HUES6 (cell line): Measurements from ENCODE around the gene MMP14.
"Not testable (repeated sequence)": the region's sequence is repeated elsewhere in the genome, so short reads cannot be mapped to it uniquely, and the experiment has no call there.

ENCODE experiments used
- H3K27ac ChIP-seq: 2 replicates; pipeline ENCODE4 v1.7.0; 2013; ENCODE audit warnings: low read depth, mild to moderate bottlenecking, low read length, inconsistent platforms
- H3K27me3 ChIP-seq: 2 replicates; pipeline ENCODE4 v1.6.1; 2013; ENCODE audit warnings: low read length; ENCODE audit not compliant: control insufficient read depth, insufficient read depth
- H3K36me3 ChIP-seq: 2 replicates; pipeline ENCODE4 v1.6.1; 2013; ENCODE audit warnings: low read length; ENCODE audit not compliant: control insufficient read depth, insufficient read depth
- H3K4me1 ChIP-seq: 2 replicates; pipeline ENCODE4 v1.6.1; 2013; ENCODE audit warnings: low read length; ENCODE audit not compliant: control insufficient read depth, insufficient read depth
- H3K4me3 ChIP-seq: 2 replicates; pipeline ENCODE4 v1.5.1; 2013; ENCODE audit warnings: low read depth, low read length
- H3K9ac ChIP-seq: one replicate; pipeline ENCODE4 v1.6.1; 2013; ENCODE audit warnings: mild to moderate bottlenecking, low read length
- H3K9me3 ChIP-seq: 2 replicates; pipeline ENCODE4 v1.6.1; 2013; ENCODE audit warnings: low read depth, low read length; ENCODE audit not compliant: control insufficient read depth, insufficient read depth

MMP14 gene

GRCh38 chr14:22800346-22800745, 36.0 kb upstream of the MMP14 start:
- no peak overlapping the region for H3K9ac ChIP-seq

GRCh38 chr14:22801716-22802115, 34.7 kb upstream of the MMP14 start:
- Histone ChIP-seq H3K4me3 (no peak overlapping the region), H3K4me1 (peaks cover 11% of the 10 kb centered on the region), H3K27me3 (no peaks in the 10 kb centered on the region), H3K36me3 (no peaks in the 10 kb centered on the region), H3K9ac (no peak overlapping the region), H3K9me3 (no peaks in the 10 kb centered on the region), H3K27ac (no peak overlapping the region)

More at GRCh38 chr14:22800346-22800745, 36.0 kb upstream of the MMP14 start:
- peaks cover 18% of the 10 kb centered on the region for H3K4me1 ChIP-seq
- no peaks in the 10 kb centered on the region for H3K27me3 ChIP-seq
- no peak overlapping the region for H3K4me3 ChIP-seq
- H3K27ac ChIP-seq: no peak overlapping the region
- H3K9me3 ChIP-seq: peaks cover 4% of the 10 kb centered on the region; the same call in 1 of the 2 replicates
- no peaks in the 10 kb centered on the region for H3K36me3 ChIP-seq

GRCh38 chr14:22802860-22803686, 33.3 kb upstream of the MMP14 start:
- no peaks in the 10 kb centered on the region for H3K9me3 ChIP-seq
- H3K27me3 ChIP-seq: no peaks in the 10 kb centered on the region
- no peak overlapping the region for H3K4me3 ChIP-seq
- no peak overlapping the region for H3K27ac ChIP-seq
- no peaks in the 10 kb centered on the region for H3K36me3 ChIP-seq
- H3K9ac ChIP-seq: no peak overlapping the region
- H3K4me1 ChIP-seq: peaks cover 4% of the 10 kb centered on the region; the same call in 1 of the 2 replicates

- no peaks in the 10 kb centered on the region for H3K36me3 ChIP-seq
- H3K4me3 ChIP-seq: no peak overlapping the region
- H3K9ac ChIP-seq: no peak overlapping the region
- H3K4me1 ChIP-seq: peaks cover 4% of the 10 kb centered on the region; the same call in 1 of the 2 replicates
- H3K27me3 ChIP-seq: no peaks in the 10 kb centered on the region
- H3K9me3 ChIP-seq: no peaks in the 10 kb centered on the region
- no peak overlapping the region for H3K27ac ChIP-seq
Observed at GRCh38 chr14:22803687-22803974, 32.8 kb upstream of the MMP14 start.

- H3K9ac ChIP-seq, H3K9me3 ChIP-seq, H3K4me1 ChIP-seq, H3K4me3 ChIP-seq, H3K36me3 ChIP-seq, H3K27ac ChIP-seq, H3K27me3 ChIP-seq: not testable (repeated sequence)
Observed at GRCh38 chr14:22805235-22805634, 31.1 kb upstream of the MMP14 start.

GRCh38 chr14:22807432-22808087, 28.8 kb upstream of the MMP14 start:
- H3K27me3 ChIP-seq: no peaks in the 10 kb centered on the region
- H3K9ac ChIP-seq: no peak overlapping the region
- H3K36me3 ChIP-seq: no peaks in the 10 kb centered on the region
- H3K4me3 ChIP-seq: no peak overlapping the region
- H3K27ac ChIP-seq: no peak overlapping the region
- no peaks in the 10 kb centered on the region for H3K9me3 ChIP-seq
- peaks cover 4% of the 10 kb centered on the region; the same call in 1 of the 2 replicates for H3K4me1 ChIP-seq

- Histone ChIP-seq H3K4me3 (no peak overlapping the region), H3K4me1 (peaks cover 4% of the 10 kb centered on the region; the same call in 1 of the 2 replicates)
Observed at GRCh38 chr14:22808388-22809209, 27.8 kb upstream of the MMP14 start.

GRCh38 chr14:22811722-22812121, 24.7 kb upstream of the MMP14 start:
- H3K27me3 ChIP-seq: no peaks in the 10 kb centered on the region
- H3K9me3 ChIP-seq: no peaks in the 10 kb centered on the region
- H3K4me1 ChIP-seq: peaks cover 17% of the 10 kb centered on the region
- no peaks in the 10 kb centered on the region for H3K36me3 ChIP-seq
- no peak overlapping the region for H3K4me3 ChIP-seq
- H3K9ac ChIP-seq: no peak overlapping the region
- H3K27ac ChIP-seq: no peak overlapping the region

More at GRCh38 chr14:22808388-22809209, 27.8 kb upstream of the MMP14 start:
- Histone ChIP-seq H3K9me3 (no peaks in the 10 kb centered on the region), H3K36me3 (no peaks in the 10 kb centered on the region), H3K27me3 (no peaks in the 10 kb centered on the region), H3K27ac (no peak overlapping the region), H3K9ac (no peak overlapping the region)

- Histone ChIP-seq H3K9ac (no peak overlapping the region), H3K36me3 (no peaks in the 10 kb centered on the region), H3K4me1 (peaks cover 13% of the 10 kb centered on the region), H3K4me3 (no peak overlapping the region), H3K27me3 (no peaks in the 10 kb centered on the region), H3K27ac (no peak overlapping the region), H3K9me3 (no peaks in the 10 kb centered on the region)
Observed at GRCh38 chr14:22812744-22813143, 23.6 kb upstream of the MMP14 start.

- no peak overlapping the region for H3K4me3 ChIP-seq
- H3K4me1 ChIP-seq: peaks cover 17% of the 10 kb centered on the region
- no peaks in the 10 kb centered on the region for H3K9me3 ChIP-seq
- no peak overlapping the region for H3K27ac ChIP-seq
- H3K36me3 ChIP-seq: no peaks in the 10 kb centered on the region
- no peaks in the 10 kb centered on the region for H3K27me3 ChIP-seq
- no peak overlapping the region for H3K9ac ChIP-seq
Observed at GRCh38 chr14:22813145-22813544, 23.2 kb upstream of the MMP14 start.

- H3K9me3 ChIP-seq: no peaks in the 10 kb centered on the region
- no peak overlapping the region for H3K4me3 ChIP-seq
- H3K27me3 ChIP-seq: no peaks in the 10 kb centered on the region
- H3K36me3 ChIP-seq: no peaks in the 10 kb centered on the region
- H3K27ac ChIP-seq: no peak overlapping the region
- H3K9ac ChIP-seq: no peak overlapping the region
- peaks cover 24% of the 10 kb centered on the region for H3K4me1 ChIP-seq
Observed at GRCh38 chr14:22814373-22814772, 22.0 kb upstream of the MMP14 start.
